ENCODE data around the gene ITIH3. TPM values are rescaled to one million over a fixed set of nuclear protein-coding genes. Genes with fewer than 3 reads are reported as not detected.

The ITIH3 gene
- total RNA-seq, 5 donors from 2014 or later (not counting 1 experiment from before 2014, with no cell fraction given): 0.23 to 0.88 (median 0.76) TPM; not detected in 2

DNA sequence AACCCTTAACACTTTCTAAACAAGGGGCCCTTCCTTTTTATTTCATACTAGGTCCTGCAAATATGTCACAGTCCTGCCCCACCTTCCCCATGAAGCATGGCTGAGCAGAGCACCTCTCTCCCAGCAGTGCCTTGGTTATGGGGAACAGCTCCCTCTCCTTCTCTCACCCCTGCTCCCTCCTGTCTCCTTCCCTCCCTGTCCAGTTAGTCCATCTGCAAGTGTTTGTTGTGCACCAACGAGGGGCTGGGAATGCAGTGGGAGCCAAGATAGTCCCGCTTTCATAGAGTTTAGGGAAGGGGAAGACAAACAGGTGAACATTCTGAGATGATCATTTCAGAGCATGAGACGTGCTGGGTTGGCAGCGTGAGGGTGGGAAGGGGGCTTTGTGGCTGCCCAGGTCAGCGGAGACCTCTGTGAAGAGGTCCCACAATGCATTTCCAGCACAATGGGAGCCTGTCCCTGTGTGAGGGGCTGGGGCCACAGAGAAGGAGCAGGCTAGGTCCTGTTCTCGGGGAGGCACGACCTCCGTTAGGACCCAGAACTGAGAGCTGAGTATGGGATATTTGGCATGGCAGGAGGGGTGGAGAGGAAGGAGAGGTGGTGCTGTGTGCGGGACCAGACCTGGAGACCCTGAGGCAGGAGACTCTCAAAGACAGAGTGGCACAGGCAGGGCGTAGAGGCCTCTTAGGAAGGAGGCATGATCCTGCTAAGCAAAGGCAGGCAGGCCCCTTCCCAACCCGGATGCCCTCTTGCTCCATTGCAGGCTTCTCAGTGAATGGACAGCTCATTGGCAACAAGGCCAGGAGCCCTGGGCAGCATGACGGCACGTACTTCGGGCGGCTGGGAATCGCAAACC is 5.5 kb upstream of the ITIH3 start:
- Histone ChIP-seq H3K27ac (ENCODE audit: low read length) (no peak overlapping the region), H3K4me1 (ENCODE audit: control insufficient read depth in 1 of 2, extremely low read depth in 1 of 2, insufficient read depth in 2 of 2, low read length in 2 of 2) (no peaks in the 10 kb centered on the region), H3K27me3 (replicated peaks in 1 of 2; ENCODE audit: control insufficient read depth in 2 of 2, extremely low read depth in 1 of 2, insufficient read depth in 2 of 2, low read length in 1 of 2) (peaks cover 0 to 17% of the 10 kb centered on the region in 2 experiments), H3K9me3 (no peaks in the 10 kb centered on the region), H3K4me3 (ENCODE audit: control insufficient read depth in 1 of 2, extremely low read depth in 1 of 2, low read length in 1 of 2) (no peak overlapping the region), H3K36me3 (ENCODE audit: control insufficient read depth in 2 of 2, extremely low read depth in 1 of 2, insufficient read depth in 1 of 2, low read length in 1 of 2) (no peaks in the 10 kb centered on the region)
- WGBS (ENCODE audit: insufficient coverage): 85% methylated on average over 15 of the region's 16 CpGs
- Mint-ChIP-seq H3K36me3 (no peaks in the 10 kb centered on the region), H3K27ac (no peak overlapping the region), H3K27me3 (no peaks in the 10 kb centered on the region), H3K4me3 (no peak overlapping the region), H3K9me3 (no peaks in the 10 kb centered on the region), H3K4me1 (no peaks in the 10 kb centered on the region)
- DNase-seq (no peak), ATAC-seq (replicated peaks in 1 of 4) (no peak)
- ChIA-PET POLR2A (no interaction called here), CTCF (no interaction called here)

DNA sequence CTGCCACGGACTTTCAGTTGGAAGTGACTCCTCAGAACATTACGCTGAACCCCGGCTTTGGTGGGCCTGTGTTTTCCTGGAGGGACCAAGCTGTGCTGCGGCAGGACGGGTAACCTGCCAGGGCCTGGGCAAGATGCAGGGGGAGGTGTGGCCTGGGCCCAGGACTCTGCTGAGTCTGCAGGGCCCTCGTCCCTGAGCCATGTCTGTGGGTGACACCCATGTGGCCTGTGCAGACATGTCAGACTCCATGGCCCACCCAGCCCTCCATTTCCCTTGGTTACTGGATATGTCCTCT is 4.9 kb upstream of the ITIH3 start:
- H3K27me3 ChIP-seq (replicated peaks in 1 of 2; ENCODE audit: control insufficient read depth in 2 of 2, extremely low read depth in 1 of 2, insufficient read depth in 2 of 2, low read length in 1 of 2): peaks cover 0 to 21% of the 10 kb centered on the region in 2 experiments
- no peaks in the 10 kb centered on the region for H3K27me3 Mint-ChIP-seq
- H3K9me3 Mint-ChIP-seq: no peaks in the 10 kb centered on the region
- DNase-seq: no peak
- H3K9me3 ChIP-seq: no peaks in the 10 kb centered on the region
- WGBS (ENCODE audit: insufficient coverage): 86% methylated on average over 6 of the region's 6 CpGs
- no peaks in the 10 kb centered on the region for H3K36me3 ChIP-seq (ENCODE audit: control insufficient read depth in 2 of 2, extremely low read depth in 1 of 2, insufficient read depth in 1 of 2, low read length in 1 of 2)
- ChIA-PET CTCF (no interaction called here), POLR2A (no interaction called here)
- no peak overlapping the region for H3K4me3 ChIP-seq (ENCODE audit: control insufficient read depth in 1 of 2, extremely low read depth in 1 of 2, low read length in 1 of 2)
- H3K4me1 ChIP-seq (ENCODE audit: control insufficient read depth in 1 of 2, extremely low read depth in 1 of 2, insufficient read depth in 2 of 2, low read length in 2 of 2): no peaks in the 10 kb centered on the region
- H3K4me1 Mint-ChIP-seq: no peaks in the 10 kb centered on the region
- no peaks in the 10 kb centered on the region for H3K36me3 Mint-ChIP-seq
- no peak for ATAC-seq (replicated peaks in 1 of 4)
- H3K4me3 Mint-ChIP-seq: no peak overlapping the region
- no peak overlapping the region for H3K27ac Mint-ChIP-seq
- H3K27ac ChIP-seq (ENCODE audit: low read length): no peak overlapping the region

DNA sequence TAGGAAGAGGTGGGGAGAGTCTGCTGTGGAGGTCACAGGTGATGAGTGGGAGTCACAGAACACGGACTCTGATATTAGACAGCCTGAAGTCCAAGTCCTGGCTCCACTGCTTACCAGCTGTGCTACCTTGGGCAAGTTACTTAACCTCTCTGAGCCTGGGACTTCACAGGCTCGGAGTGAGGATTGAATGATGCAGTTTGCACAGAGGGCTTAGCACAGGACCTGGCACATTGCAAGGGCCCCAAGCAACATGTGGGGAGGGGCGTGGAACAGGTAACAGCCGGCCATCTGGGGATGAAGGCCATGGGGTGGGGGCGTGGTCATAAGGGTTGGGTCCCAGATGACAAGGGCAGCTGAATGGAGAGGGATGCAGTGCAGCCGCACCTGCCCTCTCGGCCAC is 4.3 kb upstream of the ITIH3 start:
- ChIA-PET POLR2A (no interaction called here), CTCF (interaction anchor here in 1 of 2 donors (1.1 kb wide), 1 partner anchor 225 kb away, joined by 3 read pairs; no protein-coding TSS in a partner anchor)
- Histone ChIP-seq H3K36me3 (ENCODE audit: control insufficient read depth in 2 of 2, extremely low read depth in 1 of 2, insufficient read depth in 1 of 2, low read length in 1 of 2) (no peaks in the 10 kb centered on the region), H3K4me3 (ENCODE audit: control insufficient read depth in 1 of 2, extremely low read depth in 1 of 2, low read length in 1 of 2) (no peak overlapping the region), H3K27me3 (replicated peaks in 1 of 2; ENCODE audit: control insufficient read depth in 2 of 2, extremely low read depth in 1 of 2, insufficient read depth in 2 of 2, low read length in 1 of 2) (peaks cover 0 to 23% of the 10 kb centered on the region in 2 experiments), H3K4me1 (ENCODE audit: control insufficient read depth in 1 of 2, extremely low read depth in 1 of 2, insufficient read depth in 2 of 2, low read length in 2 of 2) (no peaks in the 10 kb centered on the region), H3K27ac (ENCODE audit: low read length) (no peak overlapping the region), H3K9me3 (no peaks in the 10 kb centered on the region)
- Mint-ChIP-seq H3K4me1 (no peaks in the 10 kb centered on the region), H3K27me3 (no peaks in the 10 kb centered on the region), H3K9me3 (no peaks in the 10 kb centered on the region), H3K36me3 (no peaks in the 10 kb centered on the region), H3K4me3 (no peak overlapping the region), H3K27ac (no peak overlapping the region)
- no peak for ATAC-seq (replicated peaks in 1 of 4)
- DNase-seq: no peak
- 77% methylated on average over 6 of the region's 7 CpGs for WGBS (ENCODE audit: insufficient coverage)

DNA sequence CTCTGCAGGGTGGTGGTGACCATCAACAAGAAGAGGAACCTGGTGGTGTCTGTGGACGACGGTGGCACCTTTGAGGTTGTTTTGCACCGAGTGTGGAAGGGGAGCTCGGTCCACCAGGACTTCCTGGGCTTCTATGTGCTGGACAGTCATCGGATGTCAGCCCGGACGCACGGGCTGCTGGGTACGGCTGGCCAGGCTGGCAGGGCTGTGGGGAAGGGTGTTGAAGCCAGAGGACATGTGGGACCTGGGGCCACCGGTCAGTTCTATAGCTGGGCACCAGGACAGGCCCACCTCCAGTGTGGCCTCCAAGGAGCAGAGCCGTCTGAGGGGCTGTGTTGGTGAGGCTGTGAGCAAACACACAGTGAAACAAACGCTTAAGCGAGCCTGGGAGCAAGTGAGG is 3.9 kb upstream of the ITIH3 start:
- WGBS (ENCODE audit: insufficient coverage): 88% methylated on average over 12 of the region's 13 CpGs
- Histone ChIP-seq H3K9me3 (no peaks in the 10 kb centered on the region), H3K27ac (ENCODE audit: low read length) (no peak overlapping the region), H3K4me1 (ENCODE audit: control insufficient read depth in 1 of 2, extremely low read depth in 1 of 2, insufficient read depth in 2 of 2, low read length in 2 of 2) (no peaks in the 10 kb centered on the region), H3K36me3 (ENCODE audit: control insufficient read depth in 2 of 2, extremely low read depth in 1 of 2, insufficient read depth in 1 of 2, low read length in 1 of 2) (no peaks in the 10 kb centered on the region), H3K27me3 (replicated peaks in 1 of 2; ENCODE audit: control insufficient read depth in 2 of 2, extremely low read depth in 1 of 2, insufficient read depth in 2 of 2, low read length in 1 of 2) (peaks cover 0 to 23% of the 10 kb centered on the region in 2 experiments), H3K4me3 (ENCODE audit: control insufficient read depth in 1 of 2, extremely low read depth in 1 of 2, low read length in 1 of 2) (no peak overlapping the region)
- POLR2A ChIA-PET: no interaction called here
- DNase-seq (no peak), ATAC-seq (replicated peaks in 1 of 4) (no peak)
- H3K36me3 Mint-ChIP-seq: no peaks in the 10 kb centered on the region
- no peaks in the 10 kb centered on the region for H3K27me3 Mint-ChIP-seq
- CTCF ChIA-PET: interaction anchor here in 1 of 2 donors (1.1 kb wide), 1 partner anchor 225 kb away, joined by 3 read pairs; no protein-coding TSS in a partner anchor
- H3K9me3 Mint-ChIP-seq: no peaks in the 10 kb centered on the region
- no peak overlapping the region for H3K27ac Mint-ChIP-seq
- no peaks in the 10 kb centered on the region for H3K4me1 Mint-ChIP-seq
- no peak overlapping the region for H3K4me3 Mint-ChIP-seq

DNA sequence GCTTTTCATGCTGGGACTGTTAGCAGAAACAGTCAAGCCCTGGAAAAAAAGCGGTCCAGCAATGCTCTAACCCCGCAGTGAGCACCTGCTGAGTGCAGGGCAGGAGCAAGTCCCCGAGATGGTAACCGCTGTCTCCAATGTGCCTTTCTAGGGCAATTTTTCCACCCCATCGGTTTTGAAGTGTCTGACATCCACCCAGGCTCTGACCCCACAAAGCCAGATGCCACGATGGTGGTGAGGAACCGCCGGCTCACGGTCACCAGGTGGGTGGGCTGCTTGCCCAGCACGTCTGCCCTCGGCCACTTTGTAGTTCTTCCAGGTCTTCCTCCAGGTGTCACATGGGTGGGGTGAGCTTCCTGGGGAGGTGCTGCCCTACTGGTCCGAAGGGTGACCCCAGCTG is 3.2 kb upstream of the ITIH3 start:
- H3K4me1 ChIP-seq (ENCODE audit: control insufficient read depth in 1 of 2, extremely low read depth in 1 of 2, insufficient read depth in 2 of 2, low read length in 2 of 2): no peaks in the 10 kb centered on the region
- Mint-ChIP-seq H3K36me3 (no peaks in the 10 kb centered on the region), H3K27me3 (no peaks in the 10 kb centered on the region), H3K4me1 (no peaks in the 10 kb centered on the region), H3K4me3 (no peak overlapping the region), H3K27ac (no peak overlapping the region), H3K9me3 (no peaks in the 10 kb centered on the region)
- ChIA-PET CTCF (interaction anchor here in 1 of 2 donors (1.1 kb wide), 1 partner anchor 224 kb away, joined by 3 read pairs; no protein-coding TSS in a partner anchor), POLR2A (no interaction called here)
- peaks cover 0 to 23% of the 10 kb centered on the region in 2 experiments for H3K27me3 ChIP-seq (replicated peaks in 1 of 2; ENCODE audit: control insufficient read depth in 2 of 2, extremely low read depth in 1 of 2, insufficient read depth in 2 of 2, low read length in 1 of 2)
- no peak for DNase-seq
- no peak for ATAC-seq (replicated peaks in 1 of 4)
- no peaks in the 10 kb centered on the region for H3K9me3 ChIP-seq
- 73% methylated on average over 8 of the region's 12 CpGs for WGBS (ENCODE audit: insufficient coverage)
- H3K4me3 ChIP-seq (ENCODE audit: control insufficient read depth in 1 of 2, extremely low read depth in 1 of 2, low read length in 1 of 2): no peak overlapping the region
- H3K27ac ChIP-seq (ENCODE audit: low read length): no peak overlapping the region
- no peaks in the 10 kb centered on the region for H3K36me3 ChIP-seq (ENCODE audit: control insufficient read depth in 2 of 2, extremely low read depth in 1 of 2, insufficient read depth in 1 of 2, low read length in 1 of 2)

DNA sequence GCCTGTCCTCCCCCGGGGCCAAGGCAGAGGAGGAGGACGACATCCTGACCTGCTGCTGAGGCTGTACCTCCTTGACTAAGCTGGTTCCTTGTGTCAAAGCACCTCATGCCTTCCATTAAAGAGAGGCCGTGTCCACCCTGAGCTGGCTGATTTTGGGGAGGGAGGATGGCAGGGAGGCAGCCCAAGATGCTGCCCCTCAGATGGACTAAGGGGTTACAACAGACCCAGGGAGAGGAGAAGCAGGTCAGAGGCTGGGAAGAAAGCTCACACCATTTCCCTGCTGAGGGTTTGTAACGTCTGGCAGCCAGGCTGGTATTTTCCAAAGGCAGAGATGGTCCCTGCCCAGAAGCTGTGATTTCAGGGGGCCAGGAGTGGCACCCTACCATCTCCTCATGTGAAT is 2.7 kb upstream of the ITIH3 start:
- ChIA-PET POLR2A (no interaction called here), CTCF (no interaction called here)
- H3K9me3 ChIP-seq: no peaks in the 10 kb centered on the region
- Mint-ChIP-seq H3K36me3 (no peaks in the 10 kb centered on the region), H3K9me3 (no peaks in the 10 kb centered on the region), H3K27ac (no peak overlapping the region), H3K4me1 (no peaks in the 10 kb centered on the region), H3K4me3 (no peak overlapping the region), H3K27me3 (no peaks in the 10 kb centered on the region)
- no peaks in the 10 kb centered on the region for H3K4me1 ChIP-seq (ENCODE audit: control insufficient read depth in 1 of 2, extremely low read depth in 1 of 2, insufficient read depth in 2 of 2, low read length in 2 of 2)
- H3K27me3 ChIP-seq (replicated peaks in 1 of 2; ENCODE audit: control insufficient read depth in 2 of 2, extremely low read depth in 1 of 2, insufficient read depth in 2 of 2, low read length in 1 of 2): peaks cover 0 to 24% of the 10 kb centered on the region in 2 experiments
- ATAC-seq (replicated peaks in 1 of 4) (no peak), DNase-seq (no peak)
- H3K27ac ChIP-seq (ENCODE audit: low read length): no peak overlapping the region
- no peaks in the 10 kb centered on the region for H3K36me3 ChIP-seq (ENCODE audit: control insufficient read depth in 2 of 2, extremely low read depth in 1 of 2, insufficient read depth in 1 of 2, low read length in 1 of 2)
- no peak overlapping the region for H3K4me3 ChIP-seq (ENCODE audit: control insufficient read depth in 1 of 2, extremely low read depth in 1 of 2, low read length in 1 of 2)
- 72% methylated on average over 3 of the region's 4 CpGs for WGBS (ENCODE audit: insufficient coverage)

Measured in T-cell (primary cell).